NCI-H2081 (cell line): ENCODE data around the gene NFKBIE.
A peak's percentile ranks its signal among the peaks of the same experiment; 100 is the strongest.
"Not testable (repeated sequence)": the region's sequence is repeated elsewhere in the genome, so short reads cannot be mapped to it uniquely, and the experiment has no call there.

Experiments
- DNase-seq, 2 experiments: peaks; one replicate each; lab custom pipeline; 2025; lab: John Stamatoyannopoulos, UW

NFKBIE gene

GRCh38 chr6:44245912-44246662 lies 19.3 kb downstream of the NFKBIE start:
- DNase-seq: peak; percentile 77 to 88

GRCh38 chr6:44245391-44245911 lies 19.9 kb downstream of the NFKBIE start:
- DNase-seq: no peak

GRCh38 chr6:44243345-44243744 lies 22.0 kb downstream of the NFKBIE start:
- no peak for DNase-seq

- no peak for DNase-seq
Observed at GRCh38 chr6:44238687-44239350, 26.5 kb downstream of the NFKBIE start.

- peak; percentile 44 to 69 for DNase-seq
Observed at GRCh38 chr6:44237813-44238433, 27.4 kb downstream of the NFKBIE start.

- DNase-seq: peak; percentile 85 to 90
Observed at GRCh38 chr6:44237021-44237812, 28.1 kb downstream of the NFKBIE start.

GRCh38 chr6:44235891-44236516 lies 29.3 kb downstream of the NFKBIE start:
- no peak for DNase-seq

GRCh38 chr6:44235269-44235668 lies 30.1 kb downstream of the NFKBIE start:
- no peak for DNase-seq

- DNase-seq: peak in 1 of 2 experiments; percentile 22
Observed at GRCh38 chr6:44234101-44235025, 31.0 kb downstream of the NFKBIE start.

GRCh38 chr6:44233567-44234100 lies 31.7 kb downstream of the NFKBIE start:
- no peak for DNase-seq

GRCh38 chr6:44232676-44233566 lies 32.4 kb downstream of the NFKBIE start:
- no peak for DNase-seq

- not testable (repeated sequence) for DNase-seq
Observed at GRCh38 chr6:44231426-44231825, 33.9 kb downstream of the NFKBIE start.

- DNase-seq: no peak
Observed at GRCh38 chr6:44230034-44230675, 35.2 kb downstream of the NFKBIE start.

GRCh38 chr6:44229376-44230033 lies 35.8 kb downstream of the NFKBIE start:
- DNase-seq: no peak

GRCh38 chr6:44228836-44229235 lies 36.5 kb downstream of the NFKBIE start:
- no peak for DNase-seq

- DNase-seq: no peak
Observed at GRCh38 chr6:44228433-44228832, 36.9 kb downstream of the NFKBIE start.

- DNase-seq: no peak
Observed at GRCh38 chr6:44228031-44228430, 37.3 kb downstream of the NFKBIE start.
